ENCODE results near the gene SRBD1.

- TF ChIP-seq EZH2 (IDR thresholded peaks at IDR 0.05; ENCODE audit: low read length, missing control alignments) (no peak), CTCF (conservative IDR thresholded peaks at IDR 0.05 in 1 of 2, IDR thresholded peaks at IDR 0.05 in 1 of 2; ENCODE audit: low read depth in 1 of 2, low read length in 2 of 2) (peak; percentile 36 to 38)
Measured at GRCh38 chr2:45650851-45651414, 39.9 kb upstream of the SRBD1 start.

Measured in fibroblast of lung (primary cell).